DMS114 treated with DMSO at 0.1 percent for 48 hours (cell line): ENCODE measurements around the gene STX19.
"Not testable (repeated sequence)": the region's sequence is repeated elsewhere in the genome, so short reads cannot be mapped to it uniquely, and the experiment has no call there.

Experiments
- DNase-seq: peaks from one replicate; lab custom pipeline; 2025; ENCODE audit not compliant: unreplicated experiment; lab: John Stamatoyannopoulos, UW

The STX19 gene, protein sequence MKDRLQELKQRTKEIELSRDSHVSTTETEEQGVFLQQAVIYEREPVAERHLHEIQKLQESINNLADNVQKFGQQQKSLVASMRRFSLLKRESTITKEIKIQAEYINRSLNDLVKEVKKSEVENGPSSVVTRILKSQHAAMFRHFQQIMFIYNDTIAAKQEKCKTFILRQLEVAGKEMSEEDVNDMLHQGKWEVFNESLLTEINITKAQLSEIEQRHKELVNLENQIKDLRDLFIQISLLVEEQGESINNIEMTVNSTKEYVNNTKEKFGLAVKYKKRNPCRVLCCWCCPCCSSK

DNA sequence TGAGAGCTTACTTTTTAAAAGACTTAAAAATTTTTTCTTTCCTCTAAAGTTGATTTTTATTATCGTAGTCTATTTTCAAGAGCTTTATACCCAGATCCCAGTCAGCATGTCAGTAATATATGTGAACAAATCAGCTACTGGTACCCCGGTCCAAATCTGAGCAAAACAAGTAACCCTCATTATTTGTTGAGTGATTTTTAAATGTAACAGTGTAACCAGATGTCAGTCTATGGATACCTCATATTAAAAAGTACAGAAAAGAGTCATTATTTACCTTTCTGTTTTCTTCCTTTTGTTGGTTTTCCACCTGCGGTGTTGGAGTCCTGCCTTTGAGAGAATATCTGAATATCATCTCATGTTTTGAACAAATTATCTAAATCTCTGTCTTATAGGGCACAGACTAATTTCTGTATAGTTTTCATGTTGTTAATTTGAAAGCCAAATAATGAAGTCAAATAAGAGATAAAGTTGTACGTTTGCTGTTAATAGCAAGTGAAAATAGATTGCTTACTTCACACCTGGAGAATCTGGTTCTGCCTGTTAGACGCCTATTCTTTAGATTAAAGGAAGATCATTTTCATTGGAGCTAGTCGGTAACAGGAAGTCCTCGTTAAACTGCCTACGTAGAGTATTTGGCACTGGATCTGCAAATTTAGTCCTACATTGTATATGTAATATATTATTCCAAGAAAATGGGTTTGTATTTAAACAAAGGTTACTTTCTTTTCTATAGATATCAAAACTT, at the start of gene STX19:
TSS of gene STX19 (minus strand) at position 505 of the 745 bp plus-strand sequence. CDS start 13,328 bp downstream, outside the sequence.
- no peak for DNase-seq

DNA sequence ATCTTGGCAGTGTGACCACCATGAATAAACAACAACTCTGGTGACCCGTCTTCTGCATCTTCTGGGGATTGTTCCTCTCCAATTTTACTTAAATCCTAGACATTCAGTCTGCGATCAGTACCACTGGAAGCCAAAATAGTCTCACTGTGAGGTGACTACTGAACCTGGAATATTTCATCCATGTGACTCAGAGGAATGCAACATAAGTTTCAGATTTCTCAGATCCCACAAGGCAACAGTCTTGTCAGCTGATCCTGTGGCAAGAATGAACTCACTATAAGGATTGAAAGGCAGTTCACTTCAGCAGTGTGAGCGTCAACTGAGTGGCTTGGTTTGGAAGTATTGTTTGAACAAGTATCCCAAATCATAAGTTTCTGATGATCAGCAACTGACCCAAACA, 47.7 kb upstream of the STX19 start:
- DNase-seq: no peak

DNA sequence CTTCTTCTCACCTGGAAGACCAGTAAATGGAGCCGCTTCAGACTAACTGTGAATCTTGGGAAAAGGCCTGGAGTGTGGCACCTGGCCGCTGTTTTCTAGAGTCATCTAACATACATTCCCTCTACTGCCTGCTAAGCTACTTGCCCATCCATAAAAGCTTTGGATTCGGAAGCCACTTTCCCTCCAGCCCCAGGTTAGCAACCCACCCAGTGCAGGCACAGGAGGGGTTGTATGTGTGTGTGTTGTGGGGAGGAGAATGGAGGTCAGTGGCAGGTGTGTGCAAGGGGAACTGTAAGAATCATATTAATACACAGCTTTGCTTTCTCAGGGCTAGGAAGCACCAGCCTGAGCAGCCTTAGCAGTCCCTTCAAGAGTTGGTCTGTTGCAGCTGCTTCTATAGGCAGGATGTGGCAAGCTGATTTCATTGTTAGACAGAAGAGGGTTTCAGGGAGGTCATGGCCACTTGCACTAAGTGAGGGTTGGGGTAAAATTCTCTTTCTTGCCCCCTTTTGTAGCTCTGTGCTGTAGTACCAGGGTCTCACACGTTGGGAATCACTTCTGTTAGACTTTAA, 43.4 kb upstream of the STX19 start:
- no peak for DNase-seq

- DNase-seq: no peak
These were observed 42.0 kb upstream of the STX19 start for GRCh38 chr3:94070341-94070911.

GRCh38 chr3:94069194-94069813, 40.9 kb upstream of the STX19 start:
- DNase-seq: peak; percentile 16

DNA sequence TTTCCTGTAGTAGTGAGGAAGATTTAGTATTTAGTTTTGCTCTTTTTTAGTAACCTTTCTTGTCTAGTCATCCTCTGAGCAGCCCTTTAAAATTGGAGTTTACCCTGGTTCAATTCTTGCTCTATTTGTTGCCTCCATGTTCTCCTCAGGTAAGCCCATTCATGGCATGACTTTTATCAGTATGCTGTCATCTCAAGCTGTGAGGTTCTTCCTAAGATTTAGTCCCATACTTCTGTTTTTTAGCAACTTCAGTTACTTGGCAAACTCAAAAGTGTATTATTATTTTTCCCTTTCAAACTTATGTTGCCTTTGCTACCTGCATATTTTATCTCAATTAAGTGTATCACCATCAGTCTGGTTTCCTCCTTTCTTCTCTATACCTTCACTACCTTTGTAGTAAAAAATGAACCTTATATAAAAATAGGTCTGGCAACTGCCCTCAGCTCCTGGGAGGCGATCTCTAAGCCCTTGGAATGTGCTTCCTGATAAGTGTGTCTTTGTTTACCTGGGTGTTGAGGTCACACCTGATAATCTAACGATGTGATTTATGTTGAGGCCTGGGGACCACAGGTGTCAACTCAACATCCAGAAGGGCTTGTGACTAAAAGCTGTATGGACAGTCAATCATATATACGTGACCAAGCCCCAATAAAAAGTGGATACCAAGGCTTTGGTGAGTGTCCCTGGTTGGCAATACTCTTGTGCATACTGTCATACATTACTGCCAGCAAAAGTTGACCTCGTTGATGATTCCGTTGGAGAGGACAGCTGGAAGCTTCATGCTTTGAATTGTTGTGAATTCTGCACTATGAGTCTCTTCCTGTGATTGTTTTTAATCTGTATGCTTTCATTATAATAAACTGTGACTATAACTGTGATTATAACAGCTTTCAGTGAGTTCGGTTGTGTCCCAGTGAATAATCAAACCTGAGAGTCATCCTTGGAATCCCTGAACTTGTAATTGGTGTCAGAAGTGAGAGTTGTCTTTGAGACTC, 38.4 kb upstream of the STX19 start:
- no peak for DNase-seq

GRCh38 chr3:94065819-94066480, 37.6 kb upstream of the STX19 start:
- DNase-seq: no peak

DNA sequence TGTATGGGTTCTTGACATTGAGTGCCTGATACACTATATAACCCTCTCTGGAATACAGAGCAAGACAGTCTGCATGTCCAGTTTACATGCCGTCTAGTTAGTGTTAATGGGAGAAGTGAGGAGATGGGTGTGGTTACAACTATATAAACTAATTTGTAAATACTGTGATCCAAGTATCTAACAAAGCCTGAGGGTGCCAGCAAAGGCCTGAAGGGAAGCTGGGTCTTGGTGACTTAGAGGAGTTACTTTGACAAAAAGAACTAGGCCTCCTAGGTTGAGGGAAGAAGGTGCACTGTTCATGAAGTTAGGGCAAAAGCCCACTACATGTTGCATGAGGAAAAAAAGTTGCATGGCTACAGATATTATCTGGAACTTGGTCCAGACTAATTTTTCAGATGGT, 36.7 kb upstream of the STX19 start:
- DNase-seq: no peak

GRCh38 chr3:94064243-94064860, 36.0 kb upstream of the STX19 start:
- no peak for DNase-seq

DNA sequence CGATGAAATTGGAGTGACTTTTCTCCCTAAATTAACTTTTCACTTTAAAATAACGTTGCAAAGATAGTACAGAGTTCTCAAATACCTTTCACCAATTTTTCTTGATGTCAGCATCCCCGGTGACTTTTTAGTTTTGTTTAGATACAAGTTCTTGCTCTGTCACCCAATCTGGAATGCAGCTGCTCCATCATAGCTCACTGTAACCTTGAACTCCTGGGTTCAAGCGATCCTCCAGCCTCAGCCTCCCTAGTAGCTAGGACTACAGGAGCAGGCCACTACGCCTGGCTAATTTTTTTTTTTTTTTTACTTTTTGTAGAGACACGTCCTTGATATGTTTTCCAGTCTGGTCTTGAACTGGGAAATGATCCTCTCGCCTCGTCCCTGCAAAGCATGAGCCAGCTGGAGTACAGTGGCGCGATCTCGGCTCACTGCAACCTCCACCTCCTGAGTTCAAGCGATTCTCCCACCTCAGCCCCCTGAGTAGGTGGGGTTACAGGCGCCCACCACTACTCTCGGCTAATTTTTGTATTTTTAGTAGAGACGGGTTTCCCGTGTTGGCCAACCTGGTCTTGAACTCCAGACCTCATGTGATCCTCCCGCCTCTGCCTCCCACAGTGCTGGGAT, 35.2 kb upstream of the STX19 start:
- DNase-seq: no peak

- peak; percentile 90 for DNase-seq
These were observed 34.4 kb upstream of the STX19 start, which contains the start of the genes DHFR2 and NSUN3 for GRCh38 chr3:94062513-94063404. DHFR2 (minus strand) TSS chr3:94062916; CDS start chr3:94061511, 1,405 bp downstream. NSUN3 (plus strand) TSS chr3:94063061; CDS start chr3:94063127, 66 bp downstream.

DNA sequence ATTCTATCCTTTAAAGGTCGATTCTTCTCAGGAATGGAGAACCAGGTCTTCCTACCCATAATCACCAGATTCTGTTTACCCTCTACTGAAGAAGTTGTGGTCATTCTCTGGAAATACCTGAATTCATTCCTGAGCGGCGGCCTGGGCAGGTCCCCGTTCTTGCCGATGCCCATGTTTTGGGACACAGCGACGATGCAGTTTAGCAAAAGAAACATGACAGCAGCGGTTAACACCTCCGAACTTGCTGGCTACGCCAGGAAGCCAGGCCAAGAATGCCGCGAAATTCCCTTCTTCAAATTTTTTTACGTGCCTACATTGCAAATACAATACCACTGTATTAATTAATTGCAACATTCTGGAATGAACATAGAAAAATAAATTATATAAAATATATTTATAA, 32.9 kb upstream of the STX19 start:
- no peak for DNase-seq

GRCh38 chr3:94050546-94050945, 22.1 kb upstream of the STX19 start:
- no peak for DNase-seq

GRCh38 chr3:94049267-94049666, 20.9 kb upstream of the STX19 start:
- DNase-seq: no peak

GRCh38 chr3:94046533-94046932, 18.1 kb upstream of the STX19 start:
- DNase-seq: no peak

- not testable (repeated sequence) for DNase-seq
These were observed 15.9 kb upstream of the STX19 start for GRCh38 chr3:94044100-94044936.

GRCh38 chr3:94043285-94043684, 14.9 kb upstream of the STX19 start:
- DNase-seq: no peak
